ENCODE data around the gene FADS1.

DNA sequence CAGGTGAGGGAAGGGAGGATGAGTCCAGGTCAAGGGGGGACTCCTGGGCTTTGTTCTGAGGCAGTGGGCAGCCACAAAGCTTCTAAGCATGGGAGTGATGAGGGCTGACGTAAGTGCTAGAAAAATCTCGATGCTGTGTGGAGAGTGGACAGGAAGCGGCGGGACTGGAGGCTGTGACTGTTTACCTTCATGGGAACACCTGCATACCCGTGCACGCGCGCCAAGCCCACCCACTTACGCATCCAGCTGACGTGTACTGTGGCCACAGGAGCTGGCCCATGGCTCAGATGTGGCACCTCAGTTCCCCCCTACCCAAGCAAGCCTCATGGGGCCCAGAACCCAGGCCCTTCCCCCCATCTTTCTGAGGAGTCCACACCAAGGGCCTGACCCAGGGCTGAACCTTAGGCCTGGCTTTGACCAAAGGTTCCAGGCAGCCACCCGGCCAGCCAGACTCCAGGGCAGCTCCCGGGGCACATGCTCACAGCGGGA, 50.4 kb downstream of the FADS1 start:
- TF ChIP-seq, protein P1, sequence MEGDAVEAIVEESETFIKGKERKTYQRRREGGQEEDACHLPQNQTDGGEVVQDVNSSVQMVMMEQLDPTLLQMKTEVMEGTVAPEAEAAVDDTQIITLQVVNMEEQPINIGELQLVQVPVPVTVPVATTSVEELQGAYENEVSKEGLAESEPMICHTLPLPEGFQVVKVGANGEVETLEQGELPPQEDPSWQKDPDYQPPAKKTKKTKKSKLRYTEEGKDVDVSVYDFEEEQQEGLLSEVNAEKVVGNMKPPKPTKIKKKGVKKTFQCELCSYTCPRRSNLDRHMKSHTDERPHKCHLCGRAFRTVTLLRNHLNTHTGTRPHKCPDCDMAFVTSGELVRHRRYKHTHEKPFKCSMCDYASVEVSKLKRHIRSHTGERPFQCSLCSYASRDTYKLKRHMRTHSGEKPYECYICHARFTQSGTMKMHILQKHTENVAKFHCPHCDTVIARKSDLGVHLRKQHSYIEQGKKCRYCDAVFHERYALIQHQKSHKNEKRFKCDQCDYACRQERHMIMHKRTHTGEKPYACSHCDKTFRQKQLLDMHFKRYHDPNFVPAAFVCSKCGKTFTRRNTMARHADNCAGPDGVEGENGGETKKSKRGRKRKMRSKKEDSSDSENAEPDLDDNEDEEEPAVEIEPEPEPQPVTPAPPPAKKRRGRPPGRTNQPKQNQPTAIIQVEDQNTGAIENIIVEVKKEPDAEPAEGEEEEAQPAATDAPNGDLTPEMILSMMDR (conservative IDR thresholded peaks at IDR 0.05): no peak
- TF ChIP-seq EZH2 (IDR thresholded peaks at IDR 0.05; ENCODE audit: low read depth): no peak

All from PC-9 (cell line).